ENCODE results near the gene TMEM183A. TPM values are rescaled to one million over a fixed set of nuclear protein-coding genes. Genes with fewer than 3 reads are reported as not detected.
A peak's percentile ranks its signal among the peaks of the same experiment; 100 is the strongest.

The TMEM183A gene
- total RNA-seq, 3 donors from 2014 or later, result 73.9 to 108 (median 93.2) TPM

GRCh38 chr1:203065986-203066385 is 58.8 kb downstream of the TMEM183A start:
- no peak for TF ChIP-seq CTCF (IDR thresholded peaks at IDR 0.05)
- ATAC-seq (no peak), DNase-seq (no peak)
- Histone ChIP-seq H3K36me3 (ENCODE audit: low read depth) (no peaks in the 10 kb centered on the region), H3K4me3 (no peak overlapping the region), H3K9me3 (no peaks in the 10 kb centered on the region), H3K4me1 (ENCODE audit: low read depth) (no peaks in the 10 kb centered on the region)
- intact Hi-C loops (cut with DNase I, micrococcal nuclease), result no loop called here

GRCh38 chr1:203066965-203067364 is 59.8 kb downstream of the TMEM183A start:
- Histone ChIP-seq H3K9me3 (no peaks in the 10 kb centered on the region), H3K4me1 (ENCODE audit: low read depth) (no peaks in the 10 kb centered on the region), H3K4me3 (no peak overlapping the region), H3K36me3 (ENCODE audit: low read depth) (no peaks in the 10 kb centered on the region)
- intact Hi-C loops (cut with DNase I, micrococcal nuclease), result no loop called here
- ATAC-seq (no peak), DNase-seq (no peak)
- TF ChIP-seq CTCF (IDR thresholded peaks at IDR 0.05), result no peak

- intact Hi-C loops (cut with DNase I, micrococcal nuclease), result no loop called here
- DNase-seq, result no peak
These were observed 62.0 kb downstream of the TMEM183A start for GRCh38 chr1:203069030-203069747.

DNA sequence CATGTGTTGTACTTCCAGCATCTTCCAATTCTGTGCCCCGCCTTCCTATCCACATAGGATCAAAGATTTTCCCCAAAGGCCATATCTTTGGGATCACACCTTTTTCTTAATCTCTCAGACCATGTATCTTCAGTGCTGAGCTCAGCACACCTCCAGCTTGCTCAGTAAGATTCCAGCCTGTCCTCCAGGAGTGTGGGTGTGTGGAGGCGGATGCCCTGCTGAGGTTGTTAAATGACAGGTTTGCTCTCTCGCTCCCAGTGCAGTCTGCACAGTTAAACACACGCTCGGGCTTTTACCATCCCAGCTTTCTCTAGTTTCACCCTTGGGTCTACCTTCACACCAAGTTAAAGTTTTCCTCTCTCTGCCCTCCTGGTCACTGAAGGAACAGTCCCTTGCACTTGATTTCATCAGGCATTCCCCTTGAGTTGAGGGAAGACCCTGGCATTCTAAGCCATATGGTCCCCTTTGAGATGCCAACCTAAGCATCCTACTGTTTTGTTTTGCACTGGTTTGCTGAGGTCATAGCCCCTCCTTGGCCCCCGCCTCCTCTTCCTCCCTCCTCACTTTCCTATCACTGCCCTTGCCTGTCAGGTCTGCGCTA is 64.9 kb downstream of the TMEM183A start:
- no peaks in the 10 kb centered on the region for H3K9me3 ChIP-seq
- H3K36me3 ChIP-seq (ENCODE audit: low read depth), result no peaks in the 10 kb centered on the region
- intact Hi-C loops (cut with DNase I, micrococcal nuclease), result no loop called here
- DNase-seq, result no peak
- no peaks in the 10 kb centered on the region for H3K4me1 ChIP-seq (ENCODE audit: low read depth)
- no peak overlapping the region for H3K4me3 ChIP-seq
- no peak for TF ChIP-seq CTCF (IDR thresholded peaks at IDR 0.05)
- no peak for ATAC-seq

More at GRCh38 chr1:203069030-203069747, 62.0 kb downstream of the TMEM183A start:
- TF ChIP-seq CTCF (IDR thresholded peaks at IDR 0.05), result no peak
- Histone ChIP-seq H3K36me3 (ENCODE audit: low read depth) (no peaks in the 10 kb centered on the region), H3K4me3 (no peak overlapping the region), H3K4me1 (ENCODE audit: low read depth) (no peaks in the 10 kb centered on the region), H3K9me3 (no peaks in the 10 kb centered on the region)
- peak; percentile 16 for ATAC-seq

DNA sequence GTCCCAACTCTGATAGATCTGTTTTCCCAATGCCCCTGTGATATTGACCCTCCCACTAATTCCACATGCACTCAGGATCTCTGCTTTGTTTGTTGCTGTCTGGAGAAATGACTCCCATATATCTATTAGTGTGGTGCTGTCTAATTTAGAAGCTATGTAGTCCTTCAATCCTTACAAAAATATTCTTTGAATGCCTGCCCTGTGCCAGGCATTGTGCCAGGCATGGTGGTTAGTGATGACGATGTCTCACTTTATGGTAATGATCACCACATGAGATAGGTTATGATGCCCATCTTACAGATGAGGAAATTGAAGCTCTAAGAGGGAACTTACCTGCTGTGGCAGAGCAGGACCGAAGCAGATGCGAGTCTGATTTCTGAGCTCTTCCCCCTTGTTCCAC is 65.7 kb downstream of the TMEM183A start:
- no peak for DNase-seq

More for the DNA sequence above, 65.7 kb downstream of the TMEM183A start:
- Histone ChIP-seq H3K9me3 (no peaks in the 10 kb centered on the region), H3K36me3 (ENCODE audit: low read depth) (no peaks in the 10 kb centered on the region), H3K4me3 (no peak overlapping the region), H3K4me1 (ENCODE audit: low read depth) (no peaks in the 10 kb centered on the region)
- TF ChIP-seq CTCF (IDR thresholded peaks at IDR 0.05), result no peak
- ATAC-seq, result no peak
- intact Hi-C loops (cut with DNase I, micrococcal nuclease), result no loop called here

Data from mucosa of descending colon (tissue), 3 donors.